NCI-H2081 (cell line): ENCODE data around the gene NRBF2.

ENCODE experiments used
- DNase-seq, 2 experiments: peaks; one replicate each; lab custom pipeline; 2025; lab: John Stamatoyannopoulos, UW

The NRBF2 gene

GRCh38 chr10:63164166-63164623, 31.1 kb downstream of the NRBF2 start:
- no peak for DNase-seq

GRCh38 chr10:63165249-63165648, 32.1 kb downstream of the NRBF2 start:
- no peak for DNase-seq

- DNase-seq: peak; percentile 56 to 60
Measured at GRCh38 chr10:63166742-63167258, 33.7 kb downstream of the NRBF2 start.

DNA sequence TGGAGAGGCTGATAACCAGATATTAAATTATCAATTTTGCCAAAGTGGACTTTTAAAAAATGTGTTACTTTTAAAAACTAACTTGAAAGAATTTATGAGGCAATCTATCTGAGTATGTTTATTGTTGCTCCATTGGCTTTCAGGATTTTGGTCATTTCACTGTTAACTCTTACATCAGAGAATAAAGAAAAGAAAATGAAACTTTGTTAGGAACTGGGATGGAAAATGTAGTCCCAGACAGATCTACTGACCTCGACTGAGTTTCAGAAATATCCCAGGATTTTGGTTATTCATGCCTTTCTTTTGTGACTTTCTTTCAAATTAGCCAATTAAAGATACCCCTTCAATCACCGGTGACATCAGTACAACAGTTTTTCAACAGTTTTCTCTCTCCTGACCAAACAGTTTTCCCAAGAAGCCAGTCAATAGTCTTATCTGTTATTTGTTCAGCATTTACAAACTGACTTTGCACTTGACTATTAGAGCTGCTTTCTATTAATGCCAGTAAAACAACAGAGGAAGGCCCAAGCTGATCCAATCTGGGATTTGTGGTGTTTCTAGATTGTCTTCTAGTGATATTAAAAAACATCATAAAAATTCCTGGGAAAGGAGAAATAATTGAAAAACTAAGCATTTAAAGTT, 35.8 kb downstream of the NRBF2 start:
- DNase-seq: no peak

DNA sequence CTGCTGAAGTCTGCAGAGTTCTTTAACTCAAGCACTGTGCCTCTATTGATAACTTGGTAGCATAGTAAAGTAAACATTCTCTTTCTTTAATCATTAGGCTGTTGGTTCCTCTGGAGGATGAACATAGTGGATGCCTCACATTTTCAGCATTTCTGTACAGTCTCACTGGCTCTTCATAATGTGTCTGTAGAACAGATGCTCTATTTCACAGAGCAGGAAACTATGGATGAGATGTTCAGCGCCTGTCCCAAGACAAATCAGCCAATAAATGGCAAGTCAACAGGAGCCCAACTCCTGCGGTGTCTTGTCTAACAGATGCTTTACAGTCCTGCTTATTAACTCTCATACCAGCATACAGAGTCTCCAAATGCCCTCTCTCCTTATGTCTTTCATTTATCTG, 36.5 kb downstream of the NRBF2 start:
- DNase-seq: no peak

- DNase-seq: no peak
Measured at GRCh38 chr10:63171255-63171855, 38.2 kb downstream of the NRBF2 start.

- no peak for DNase-seq
Measured at GRCh38 chr10:63171926-63172325, 38.8 kb downstream of the NRBF2 start.

DNA sequence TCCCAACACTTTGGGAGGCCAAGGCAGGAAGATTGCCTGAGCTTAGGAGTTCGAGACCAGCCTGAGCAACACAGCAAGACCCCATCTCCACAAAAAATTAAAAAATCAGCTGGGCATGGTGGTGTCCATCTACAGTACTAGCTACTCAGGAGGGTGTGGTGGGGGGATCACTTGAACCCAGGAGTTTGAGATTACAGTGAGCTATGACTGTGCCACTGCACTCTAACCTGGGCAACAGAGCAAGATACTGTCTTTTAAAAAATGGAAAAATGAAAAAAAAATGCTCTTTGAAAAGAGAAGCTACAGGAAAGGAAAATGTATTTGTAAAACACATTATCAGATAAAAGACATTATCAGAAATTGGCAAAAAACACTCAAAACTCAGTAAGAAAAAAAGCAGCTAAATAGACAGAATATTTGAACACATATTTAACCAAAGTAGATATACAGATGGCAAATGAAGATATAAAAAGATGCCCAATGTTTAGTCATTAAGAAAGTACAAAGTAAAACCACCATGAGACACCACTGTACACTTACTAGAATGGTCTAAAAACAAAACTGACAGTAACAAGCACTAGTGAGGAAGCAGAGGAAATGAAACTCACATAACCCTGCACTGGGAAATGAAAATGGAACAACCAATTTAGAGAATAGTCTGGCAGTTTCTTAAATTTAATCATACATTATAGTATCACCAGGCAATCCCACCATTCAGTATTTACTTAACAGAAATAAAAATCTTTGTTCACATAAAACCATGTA, 40.5 kb downstream of the NRBF2 start:
- no peak for DNase-seq

- no peak for DNase-seq
Measured at GRCh38 chr10:63175534-63175933, 42.4 kb downstream of the NRBF2 start.

GRCh38 chr10:63192826-63193225, 59.7 kb downstream of the NRBF2 start:
- no peak for DNase-seq

DNA sequence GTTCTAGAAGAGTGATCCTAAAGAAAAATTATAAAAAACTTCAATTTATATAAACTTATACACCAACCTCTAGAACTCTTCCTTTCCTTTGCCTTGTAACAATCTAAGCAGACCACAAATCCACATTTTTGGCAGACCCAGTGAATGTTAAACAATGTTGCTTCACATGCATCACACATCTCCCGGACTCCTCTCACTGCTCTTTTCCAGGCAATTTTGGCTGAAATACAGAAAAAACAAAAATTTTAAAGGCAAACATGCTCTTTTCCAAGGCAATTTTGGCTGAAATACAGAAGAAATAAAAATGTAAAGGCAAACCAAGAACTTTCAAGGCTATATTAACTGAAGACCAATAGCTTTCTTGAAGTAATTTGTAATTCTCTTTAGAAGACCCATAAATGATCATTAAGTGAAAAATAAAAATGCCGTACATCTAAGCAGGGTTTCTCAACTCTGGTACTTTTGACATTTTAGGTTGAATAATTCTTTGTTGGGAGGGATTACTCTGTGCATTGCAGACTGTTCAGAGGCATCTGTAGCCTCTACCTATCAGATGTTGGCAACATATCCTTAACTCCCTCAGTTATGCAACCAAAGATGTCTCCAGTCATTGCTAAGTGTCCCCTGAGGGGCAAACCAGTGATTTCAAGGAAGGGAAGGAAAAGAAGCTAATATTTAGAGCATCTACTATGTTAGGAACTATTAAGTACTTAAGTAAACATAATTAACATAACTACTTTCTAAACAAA, 64.4 kb downstream of the NRBF2 start:
- DNase-seq: no peak

DNA sequence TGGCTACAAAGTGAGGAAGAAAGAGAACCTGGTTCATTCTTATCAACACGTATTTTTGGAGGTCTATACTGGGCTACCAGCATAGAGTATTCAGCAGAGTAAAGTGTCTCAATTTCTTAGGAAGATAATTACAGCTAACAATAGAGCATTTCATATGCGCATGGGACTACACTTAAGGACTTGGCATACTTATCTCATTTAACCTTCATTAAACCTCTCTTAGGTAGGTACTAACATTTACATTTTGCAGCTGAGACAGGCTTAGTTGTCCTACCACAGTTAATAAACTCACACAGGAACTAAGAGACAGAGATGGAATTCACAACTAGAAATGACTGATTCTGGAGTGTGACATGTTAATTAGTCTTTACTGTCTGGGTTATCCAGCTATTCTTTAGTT, 66.6 kb downstream of the NRBF2 start:
- DNase-seq: no peak

- DNase-seq: peak in 1 of 2 experiments; percentile 5
Measured at GRCh38 chr10:63200431-63200830, 67.3 kb downstream of the NRBF2 start.

- DNase-seq: no peak
Measured at GRCh38 chr10:63201118-63201517, 68.0 kb downstream of the NRBF2 start.
